ENCODE results near the gene CGB5.
"Not testable (repeated sequence)": the region's sequence is repeated elsewhere in the genome, so short reads cannot be mapped to it uniquely, and the experiment has no call there.

The CGB5 gene

DNA sequence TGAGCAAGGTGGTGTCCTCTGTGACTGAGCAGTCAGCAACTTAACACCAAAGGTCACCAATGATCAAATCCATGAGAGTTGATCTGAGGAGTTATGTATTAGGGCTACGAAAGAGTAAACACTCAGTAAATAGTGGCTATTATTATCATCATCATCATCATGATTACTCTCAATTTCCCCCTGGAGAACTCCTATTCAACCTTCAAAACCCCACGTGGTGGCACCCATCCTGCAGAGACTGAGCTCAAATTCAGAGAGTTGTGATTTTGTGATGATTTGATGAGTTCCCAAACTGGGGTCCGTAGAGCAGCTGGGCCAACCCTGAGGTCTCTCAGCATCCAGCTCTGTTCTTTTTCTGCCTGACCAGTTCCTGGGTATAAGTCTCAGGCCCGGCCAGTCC, 6.2 kb downstream of the CGB5 start:
- CTCF ChIA-PET: interaction anchor here (0.6 kb wide), 1 partner anchor 56 kb away, joined by 3 read pairs; the partner anchor contains the start of gene RUVBL2
- H3K27ac ChIP-seq (ENCODE audit: extremely low read depth, low read depth, low read length); H3K36me3 ChIP-seq (ENCODE audit: control insufficient read depth in 2 of 2, insufficient read depth in 1 of 2, low read length in 2 of 2); POLR2A ChIA-PET; H3K4me1 ChIP-seq (ENCODE audit: control insufficient read depth, insufficient read depth, low read length); H3K4me3 ChIP-seq (ENCODE audit: low read depth, low read length); H3K9me3 ChIP-seq (ENCODE audit: control insufficient read depth, insufficient read depth, low read depth, low read length): not testable (repeated sequence)
- peak; percentile 89 for TF ChIP-seq ZFP3 (tag by site-specific recombination; IDR thresholded peaks at IDR 0.05; ENCODE audit: low read depth)

DNA sequence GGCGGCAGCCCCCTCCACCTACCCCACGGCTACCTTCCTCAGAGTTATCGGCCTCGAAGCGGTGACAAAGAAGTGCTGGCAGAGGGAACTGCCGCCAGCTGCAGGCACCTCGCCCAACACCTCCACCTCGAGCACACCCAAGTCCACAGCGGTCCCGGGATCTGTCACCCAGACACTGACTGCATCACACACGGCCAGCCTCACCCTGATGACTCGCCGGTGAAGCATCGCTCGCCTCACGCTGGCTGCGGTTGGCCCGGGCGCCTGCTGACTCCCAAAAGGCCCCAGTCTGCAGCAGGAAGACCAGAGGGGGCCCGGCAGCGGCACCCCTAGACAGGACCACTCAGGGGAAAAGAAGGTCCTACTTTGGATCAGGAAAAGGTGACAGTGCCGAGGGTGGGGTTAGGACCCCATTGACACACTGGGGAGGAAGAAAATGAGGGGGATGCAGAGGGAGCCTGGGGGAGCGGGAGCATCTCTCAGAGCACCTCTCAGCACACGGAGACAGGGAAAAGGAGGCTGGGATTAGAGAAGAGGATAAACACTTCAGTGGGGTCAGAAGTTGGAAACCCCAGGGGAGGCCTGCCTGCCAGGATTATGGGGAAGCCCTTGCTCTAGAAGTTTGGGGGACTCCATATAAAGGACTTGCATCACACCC, 6.9 kb downstream of the CGB5 start:
- CTCF ChIA-PET; H3K4me3 ChIP-seq (ENCODE audit: low read depth, low read length); H3K36me3 ChIP-seq (ENCODE audit: control insufficient read depth in 2 of 2, insufficient read depth in 1 of 2, low read length in 2 of 2); H3K4me1 ChIP-seq (ENCODE audit: control insufficient read depth, insufficient read depth, low read length); H3K9me3 ChIP-seq (ENCODE audit: control insufficient read depth, insufficient read depth, low read depth, low read length); H3K27ac ChIP-seq (ENCODE audit: extremely low read depth, low read depth, low read length); POLR2A ChIA-PET: not testable (repeated sequence)
- TF ChIP-seq ZNF629 (tag by site-specific recombination; IDR thresholded peaks at IDR 0.05) (peak; percentile 39; the same call in 1 of the 2 replicates), GLIS2 (tag by site-specific recombination; IDR thresholded peaks at IDR 0.05) (0 out of 2 replicates have a peak, but pooled peaks have one; percentile 20), ZBTB21 (tag by site-specific recombination; IDR thresholded peaks at IDR 0.05) (peak; percentile 48; the same call in 1 of the 2 replicates)

DNA sequence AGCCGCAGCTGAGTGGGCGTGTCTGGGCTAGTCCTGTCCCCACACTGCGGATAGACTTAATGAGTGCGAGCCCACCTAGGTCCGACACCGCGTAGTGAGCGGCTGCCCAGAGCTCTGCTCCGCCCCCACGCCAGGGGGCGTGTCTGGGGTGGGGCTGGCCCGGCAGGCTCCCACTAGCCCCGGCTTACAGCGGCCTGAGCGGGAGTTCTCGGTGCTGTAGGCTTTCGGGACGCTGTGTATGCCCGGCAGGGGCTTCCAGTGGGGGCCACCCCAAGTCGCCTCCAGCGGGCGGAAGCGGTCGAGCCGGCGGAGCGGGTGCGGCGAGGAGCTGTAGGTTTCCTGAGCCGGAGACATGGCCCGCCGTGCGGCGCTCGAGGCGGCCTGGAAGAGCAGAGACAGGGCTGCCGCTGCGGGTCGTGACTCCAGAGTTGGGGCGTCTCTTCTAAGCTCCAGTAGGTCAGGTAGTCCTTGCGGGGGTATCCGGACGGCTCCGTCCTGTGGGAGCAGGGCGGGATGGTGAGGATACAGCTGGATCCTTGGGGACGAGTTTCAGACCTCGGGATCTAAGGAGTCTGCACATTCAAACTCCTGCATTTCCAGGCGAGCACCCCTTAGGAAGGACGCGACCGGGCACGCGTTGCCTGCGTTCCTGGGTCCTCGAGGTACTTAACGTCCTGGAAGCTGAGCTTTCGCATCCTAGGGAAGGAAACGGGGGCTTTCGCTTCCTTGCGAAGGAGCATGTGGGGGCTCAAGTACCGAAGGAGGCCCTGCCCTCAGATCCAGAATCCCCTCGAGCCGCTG, 12.7 kb downstream of the CGB5 start:
- CTCF ChIA-PET: interaction anchor here (0.6 to 2.2 kb wide), 9 partner anchors 13 to 210 kb away, joined by 3 to 17 read pairs (median 3); a partner anchor contains a TSS
- H3K27ac ChIP-seq (ENCODE audit: extremely low read depth, low read depth, low read length): no peak overlapping the region; the same call in 1 of the 2 replicates
- POLR2A ChIA-PET: interaction anchor here (0.6 to 1.3 kb wide), 7 partner anchors 9 to 424 kb away, joined by 3 to 9 read pairs (median 3); partner anchors contain the start of genes GYS1, NTF4 and RUVBL2
- TF ChIP-seq ZNF660 (tag by site-specific recombination; IDR thresholded peaks at IDR 0.05) (no peak), ZNF585B (tag by site-specific recombination; IDR thresholded peaks at IDR 0.05) (no peak), ZXDB (tag by site-specific recombination; IDR thresholded peaks at IDR 0.05) (peak; percentile 40; the same call in 1 of the 2 replicates), ZNF16 (tag by site-specific recombination; IDR thresholded peaks at IDR 0.05; ENCODE audit: low read depth) (no peak), ZNF324 (tag by site-specific recombination; IDR thresholded peaks at IDR 0.05) (no peak), ZNF133 (tag by site-specific recombination; IDR thresholded peaks at IDR 0.05) (no peak), ZNF146 (tag by site-specific recombination; IDR thresholded peaks at IDR 0.05) (no peak), SP7 (tag by site-specific recombination; IDR thresholded peaks at IDR 0.05) (no peak; the same call in 1 of the 2 replicates), ZNF777 (tag by site-specific recombination; IDR thresholded peaks at IDR 0.05; ENCODE audit: borderline replicate concordance) (no peak), SCRT1 (tag by site-specific recombination; IDR thresholded peaks at IDR 0.05; ENCODE audit: borderline replicate concordance) (no peak), ZNF354C (tag by site-specific recombination; IDR thresholded peaks at IDR 0.05; ENCODE audit: borderline replicate concordance, low read depth) (no peak), ZNF138 (tag by site-specific recombination; IDR thresholded peaks at IDR 0.05; ENCODE audit: borderline replicate concordance) (no peak), ZNF19 (tag by site-specific recombination; IDR thresholded peaks at IDR 0.05; ENCODE audit: low read depth) (no peak), ZNF433 (tag by site-specific recombination; IDR thresholded peaks at IDR 0.05; ENCODE audit: low read depth) (no peak), MEIS1 (CRISPR knock-in tag; IDR thresholded peaks at IDR 0.05; ENCODE audit: borderline replicate concordance) (no peak)
- TF ChIP-seq, protein P1, sequence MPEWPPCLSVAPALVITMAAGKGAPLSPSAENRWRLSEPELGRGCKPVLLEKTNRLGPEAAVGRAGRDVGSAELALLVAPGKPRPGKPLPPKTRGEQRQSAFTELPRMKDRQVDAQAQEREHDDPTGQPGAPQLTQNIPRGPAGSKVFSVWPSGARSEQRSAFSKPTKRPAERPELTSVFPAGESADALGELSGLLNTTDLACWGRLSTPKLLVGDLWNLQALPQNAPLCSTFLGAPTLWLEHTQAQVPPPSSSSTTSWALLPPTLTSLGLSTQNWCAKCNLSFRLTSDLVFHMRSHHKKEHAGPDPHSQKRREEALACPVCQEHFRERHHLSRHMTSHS (tag by site-specific recombination; IDR thresholded peaks at IDR 0.05): no peak
- TF ChIP-seq, protein P2, sequence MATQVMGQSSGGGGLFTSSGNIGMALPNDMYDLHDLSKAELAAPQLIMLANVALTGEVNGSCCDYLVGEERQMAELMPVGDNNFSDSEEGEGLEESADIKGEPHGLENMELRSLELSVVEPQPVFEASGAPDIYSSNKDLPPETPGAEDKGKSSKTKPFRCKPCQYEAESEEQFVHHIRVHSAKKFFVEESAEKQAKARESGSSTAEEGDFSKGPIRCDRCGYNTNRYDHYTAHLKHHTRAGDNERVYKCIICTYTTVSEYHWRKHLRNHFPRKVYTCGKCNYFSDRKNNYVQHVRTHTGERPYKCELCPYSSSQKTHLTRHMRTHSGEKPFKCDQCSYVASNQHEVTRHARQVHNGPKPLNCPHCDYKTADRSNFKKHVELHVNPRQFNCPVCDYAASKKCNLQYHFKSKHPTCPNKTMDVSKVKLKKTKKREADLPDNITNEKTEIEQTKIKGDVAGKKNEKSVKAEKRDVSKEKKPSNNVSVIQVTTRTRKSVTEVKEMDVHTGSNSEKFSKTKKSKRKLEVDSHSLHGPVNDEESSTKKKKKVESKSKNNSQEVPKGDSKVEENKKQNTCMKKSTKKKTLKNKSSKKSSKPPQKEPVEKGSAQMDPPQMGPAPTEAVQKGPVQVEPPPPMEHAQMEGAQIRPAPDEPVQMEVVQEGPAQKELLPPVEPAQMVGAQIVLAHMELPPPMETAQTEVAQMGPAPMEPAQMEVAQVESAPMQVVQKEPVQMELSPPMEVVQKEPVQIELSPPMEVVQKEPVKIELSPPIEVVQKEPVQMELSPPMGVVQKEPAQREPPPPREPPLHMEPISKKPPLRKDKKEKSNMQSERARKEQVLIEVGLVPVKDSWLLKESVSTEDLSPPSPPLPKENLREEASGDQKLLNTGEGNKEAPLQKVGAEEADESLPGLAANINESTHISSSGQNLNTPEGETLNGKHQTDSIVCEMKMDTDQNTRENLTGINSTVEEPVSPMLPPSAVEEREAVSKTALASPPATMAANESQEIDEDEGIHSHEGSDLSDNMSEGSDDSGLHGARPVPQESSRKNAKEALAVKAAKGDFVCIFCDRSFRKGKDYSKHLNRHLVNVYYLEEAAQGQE (tag by site-specific recombination; IDR thresholded peaks at IDR 0.05): no peak
- TF ChIP-seq, protein P3, sequence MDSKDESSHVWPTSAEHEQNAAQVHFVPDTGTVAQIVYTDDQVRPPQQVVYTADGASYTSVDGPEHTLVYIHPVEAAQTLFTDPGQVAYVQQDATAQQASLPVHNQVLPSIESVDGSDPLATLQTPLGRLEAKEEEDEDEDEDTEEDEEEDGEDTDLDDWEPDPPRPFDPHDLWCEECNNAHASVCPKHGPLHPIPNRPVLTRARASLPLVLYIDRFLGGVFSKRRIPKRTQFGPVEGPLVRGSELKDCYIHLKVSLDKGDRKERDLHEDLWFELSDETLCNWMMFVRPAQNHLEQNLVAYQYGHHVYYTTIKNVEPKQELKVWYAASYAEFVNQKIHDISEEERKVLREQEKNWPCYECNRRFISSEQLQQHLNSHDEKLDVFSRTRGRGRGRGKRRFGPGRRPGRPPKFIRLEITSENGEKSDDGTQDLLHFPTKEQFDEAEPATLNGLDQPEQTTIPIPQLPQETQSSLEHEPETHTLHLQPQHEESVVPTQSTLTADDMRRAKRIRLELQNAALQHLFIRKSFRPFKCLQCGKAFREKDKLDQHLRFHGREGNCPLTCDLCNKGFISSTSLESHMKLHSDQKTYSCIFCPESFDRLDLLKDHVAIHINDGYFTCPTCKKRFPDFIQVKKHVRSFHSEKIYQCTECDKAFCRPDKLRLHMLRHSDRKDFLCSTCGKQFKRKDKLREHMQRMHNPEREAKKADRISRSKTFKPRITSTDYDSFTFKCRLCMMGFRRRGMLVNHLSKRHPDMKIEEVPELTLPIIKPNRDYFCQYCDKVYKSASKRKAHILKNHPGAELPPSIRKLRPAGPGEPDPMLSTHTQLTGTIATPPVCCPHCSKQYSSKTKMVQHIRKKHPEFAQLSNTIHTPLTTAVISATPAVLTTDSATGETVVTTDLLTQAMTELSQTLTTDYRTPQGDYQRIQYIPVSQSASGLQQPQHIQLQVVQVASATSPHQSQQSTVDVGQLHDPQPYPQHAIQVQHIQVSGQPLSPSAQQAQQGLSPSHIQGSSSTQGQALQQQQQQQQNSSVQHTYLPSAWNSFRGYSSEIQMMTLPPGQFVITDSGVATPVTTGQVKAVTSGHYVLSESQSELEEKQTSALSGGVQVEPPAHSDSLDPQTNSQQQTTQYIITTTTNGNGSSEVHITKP (tag by site-specific recombination; IDR thresholded peaks at IDR 0.05): peak; percentile 24; the same call in 1 of the 2 replicates

More for the DNA sequence above, 12.7 kb downstream of the CGB5 start:
- Histone ChIP-seq H3K9me3 (ENCODE audit: control insufficient read depth, insufficient read depth, low read depth, low read length) (no peaks in the 10 kb centered on the region), H3K4me3 (ENCODE audit: low read depth, low read length) (peak overlapping the region; percentile 44), H3K4me1 (ENCODE audit: control insufficient read depth, insufficient read depth, low read length) (no peaks in the 10 kb centered on the region; the same call in 1 of the 2 replicates), H3K36me3 (ENCODE audit: control insufficient read depth in 2 of 2, insufficient read depth in 1 of 2, low read length in 2 of 2) (no peaks in the 10 kb centered on the region)
